HepG2 (cell line): ENCODE data around the gene PIP4K2B. TPM values are rescaled to one million over a fixed set of nuclear protein-coding genes. Genes with fewer than 3 reads are reported as not detected.

Experiments used
- AGO2 ChIP-seq: fragments of 200-400 bp; formaldehyde crosslinking; optimal IDR thresholded peaks from 2 replicates; pipeline ENCODE3; 2017; ENCODE audit warnings: mild to moderate bottlenecking, low read depth, low read length, moderate library complexity
- ARNTL ChIP-seq: sonication (generic); formaldehyde crosslinking; IDR thresholded peaks from 2 replicates; pipeline ENCODE4 v1.4.0; 2020; ENCODE audit warnings: mild to moderate bottlenecking, missing genetic modification reagents
- ELK4 ChIP-seq: sonication (generic); formaldehyde crosslinking; IDR thresholded peaks from 2 replicates; pipeline ENCODE4 v1.9.0; 2021; ENCODE audit warnings: missing genetic modification reagents, borderline replicate concordance
- FOXC1 ChIP-seq: sonication (generic); formaldehyde crosslinking; IDR thresholded peaks from 2 replicates; pipeline ENCODE4 v1.8.0; 2022; ENCODE audit warnings: mild to moderate bottlenecking, missing genetic modification reagents, borderline replicate concordance
- GMEB1 ChIP-seq: sonication (generic); formaldehyde crosslinking; IDR thresholded peaks from 2 replicates; pipeline ENCODE4 v1.5.1; 2020; ENCODE audit warnings: missing genetic modification reagents, mild to moderate bottlenecking, borderline replicate concordance
- MED13 ChIP-seq: sonication (generic); formaldehyde crosslinking; IDR thresholded peaks from 2 replicates; pipeline ENCODE4 v1.5.0; 2020; ENCODE audit warnings: missing genetic modification reagents
- NFIC ChIP-seq: IDR thresholded peaks from 2 replicates; pipeline ENCODE4 v1.6.1; 2012; ENCODE audit warnings: mild to moderate bottlenecking, low read length, inconsistent platforms
- PHF21A ChIP-seq: sonication (generic); formaldehyde crosslinking; IDR thresholded peaks from 2 replicates; pipeline ENCODE4 v1.5.0; 2020; ENCODE audit warnings: mild to moderate bottlenecking, missing genetic modification reagents
- POGK ChIP-seq: sonication (generic); formaldehyde crosslinking; conservative IDR thresholded peaks from 2 replicates; pipeline ENCODE4 v1.8.0; 2022; ENCODE audit warnings: mild to moderate bottlenecking, moderate library complexity, missing genetic modification reagents
- RXRB ChIP-seq: IDR thresholded peaks from 2 replicates; pipeline ENCODE4 v1.6.1; 2016; ENCODE audit warnings: borderline replicate concordance, missing genetic modification reagents, missing compliant biosample characterization
- SMARCC2 ChIP-seq: fragments of 450-650 bp; IDR thresholded peaks from 2 replicates; pipeline ENCODE4 v1.6.1; 2017; ENCODE audit warnings: antibody characterized with exemption, mild to moderate bottlenecking
- ZBTB20 ChIP-seq: sonication (generic); formaldehyde crosslinking; IDR thresholded peaks from 2 replicates; pipeline ENCODE4 v1.8.1; 2023; ENCODE audit warnings: missing genetic modification reagents, low read depth, mild to moderate bottlenecking, borderline replicate concordance
- ZNF280B ChIP-seq: sonication (generic); formaldehyde crosslinking; IDR thresholded peaks from 2 replicates; pipeline ENCODE4 v1.5.0; 2020; ENCODE audit warnings: missing genetic modification reagents, mild to moderate bottlenecking, borderline replicate concordance
- ZNF687 ChIP-seq: sonication (generic); formaldehyde crosslinking; IDR thresholded peaks from 2 replicates; pipeline ENCODE4 v1.5.1; 2020; ENCODE audit warnings: mild to moderate bottlenecking, missing genetic modification reagents, moderate library complexity
- ZNF7 ChIP-seq: IDR thresholded peaks from 2 replicates; pipeline ENCODE4 v1.6.1; 2016; ENCODE audit warnings: missing biosample characterization, missing genetic modification reagents
- ZNF772 ChIP-seq: sonication (generic); formaldehyde crosslinking; IDR thresholded peaks from 2 replicates; pipeline ENCODE4 v1.5.0; 2020; ENCODE audit warnings: mild to moderate bottlenecking, missing genetic modification reagents
- ZNF782 ChIP-seq: sonication (generic); formaldehyde crosslinking; IDR thresholded peaks from 2 replicates; pipeline ENCODE4 v1.4.0; 2020; ENCODE audit warnings: missing genetic modification reagents, mild to moderate bottlenecking, borderline replicate concordance
- polyA plus RNA-seq, 8 experiments: library from polyadenylated mRNA; depleted of rRNA in 3 of 8; stranded (reverse) in 7 of 8; unstranded in 1 of 8; fragments of >200 nt; fragmentation: Illumina TruSeq in 4 of 8; extraction: Trizol in 4 of 8; gene quantifications; 2 replicates each; pipeline versions ENCODE4 v1.2.1 to v1.2.3, GENCODE V29; 2011 to 2016; ENCODE audit warnings: low read depth in 4 of 8, missing spikeins in 1 of 8, mixed read lengths in 1 of 8; ENCODE audit not compliant: insufficient read depth in 1 of 8
- total RNA-seq, 5 experiments: library from RNA; depleted of rRNA; stranded (reverse); fragments of >200 nt; fragmentation: Illumina TruSeq; extraction: Trizol; gene quantifications; 2 replicates each; pipeline ENCODE4 v1.2.3, GENCODE V29; 2016; ENCODE audit warnings: low read depth in 1 of 5

PIP4K2B gene
- total and polyA plus RNA-seq, 2 of the 13 experiments (the other 11 are each of a cell fraction or from before 2014, with no cell fraction given), result 20.4 to 54.0 TPM

- TF ChIP-seq FOXC1 (CRISPR knock-in tag), result peak; percentile 81; the same call in 1 of the 2 replicates
- peak; percentile 76; the same call in 1 of the 2 replicates for TF ChIP-seq MED13
- 0 out of 2 replicates have a peak, but pooled peaks have one; percentile 59 for TF ChIP-seq ZBTB20
- TF ChIP-seq POGK (CRISPR knock-in tag), result peak; percentile 36; the same call in 1 of the 2 replicates
- TF ChIP-seq ZNF782 (CRISPR knock-in tag), result peak; percentile 89; the same call in 1 of the 2 replicates
- TF ChIP-seq ZNF772, result peak; percentile 55
- TF ChIP-seq ARNTL (CRISPR knock-in tag), result peak; percentile 68; the same call in 1 of the 2 replicates
- peak; percentile 97 for TF ChIP-seq ZNF687 (CRISPR knock-in tag)
- no peak for TF ChIP-seq NFIC
- TF ChIP-seq ZNF280B, result peak; percentile 76
- TF ChIP-seq ZNF7 (CRISPR knock-in tag), result no peak
- peak; percentile 88; the same call in 1 of the 2 replicates for TF ChIP-seq ELK4 (CRISPR knock-in tag)
- TF ChIP-seq GMEB1 (CRISPR knock-in tag), result peak; percentile 58; the same call in 1 of the 2 replicates
- no peak for TF ChIP-seq SMARCC2
- no peak; the same call in 1 of the 2 replicates for TF ChIP-seq RXRB (CRISPR knock-in tag)
- peak; percentile 96 for TF ChIP-seq AGO2
- TF ChIP-seq PHF21A (CRISPR knock-in tag), result peak; percentile 88; the same call in 1 of the 2 replicates
Observed at GRCh38 chr17:38749223-38750043, 49.9 kb downstream of the PIP4K2B start (continued).
